ENCODE measurements around the gene PHLDB2.

The PHLDB2 gene

DNA sequence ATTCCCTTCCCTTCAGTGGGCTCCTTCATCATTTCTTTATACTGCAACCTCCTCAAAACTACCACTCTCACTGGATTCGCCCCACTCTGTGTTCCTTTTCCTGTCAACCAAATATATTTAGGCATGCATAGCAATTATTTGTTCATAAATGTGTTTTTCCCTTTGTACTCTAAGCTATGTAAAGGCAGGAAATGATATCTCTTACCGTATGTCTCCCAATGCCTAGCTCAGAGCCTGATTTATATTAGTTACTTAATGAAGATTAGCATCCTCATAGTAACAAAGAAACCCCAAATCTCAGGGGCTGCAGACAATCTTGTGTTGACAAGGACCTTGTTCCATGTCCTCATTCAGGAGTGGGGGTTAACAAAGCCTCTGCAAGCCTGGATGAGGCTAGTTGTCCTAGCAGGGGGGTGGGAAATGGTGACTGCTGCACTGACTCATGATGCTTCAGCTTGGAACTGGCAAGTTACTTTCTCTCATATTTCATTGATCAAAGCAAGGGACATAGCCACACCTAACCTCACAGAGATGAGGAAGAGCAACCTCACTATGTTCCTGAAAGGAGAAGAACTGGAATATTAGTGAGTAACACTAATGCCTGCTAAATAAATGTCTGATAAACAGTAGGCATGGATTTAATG lies 15.2 kb downstream of the PHLDB2 start:
- no peak for DNase-seq (ENCODE audit: extremely low spot score)
- POLR2A ChIA-PET, result no interaction called here

GRCh38 chr3:111881480-111881879 lies 22.4 kb downstream of the PHLDB2 start:
- TF ChIP-seq, protein P1, sequence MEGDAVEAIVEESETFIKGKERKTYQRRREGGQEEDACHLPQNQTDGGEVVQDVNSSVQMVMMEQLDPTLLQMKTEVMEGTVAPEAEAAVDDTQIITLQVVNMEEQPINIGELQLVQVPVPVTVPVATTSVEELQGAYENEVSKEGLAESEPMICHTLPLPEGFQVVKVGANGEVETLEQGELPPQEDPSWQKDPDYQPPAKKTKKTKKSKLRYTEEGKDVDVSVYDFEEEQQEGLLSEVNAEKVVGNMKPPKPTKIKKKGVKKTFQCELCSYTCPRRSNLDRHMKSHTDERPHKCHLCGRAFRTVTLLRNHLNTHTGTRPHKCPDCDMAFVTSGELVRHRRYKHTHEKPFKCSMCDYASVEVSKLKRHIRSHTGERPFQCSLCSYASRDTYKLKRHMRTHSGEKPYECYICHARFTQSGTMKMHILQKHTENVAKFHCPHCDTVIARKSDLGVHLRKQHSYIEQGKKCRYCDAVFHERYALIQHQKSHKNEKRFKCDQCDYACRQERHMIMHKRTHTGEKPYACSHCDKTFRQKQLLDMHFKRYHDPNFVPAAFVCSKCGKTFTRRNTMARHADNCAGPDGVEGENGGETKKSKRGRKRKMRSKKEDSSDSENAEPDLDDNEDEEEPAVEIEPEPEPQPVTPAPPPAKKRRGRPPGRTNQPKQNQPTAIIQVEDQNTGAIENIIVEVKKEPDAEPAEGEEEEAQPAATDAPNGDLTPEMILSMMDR (IDR thresholded peaks at IDR 0.05; ENCODE audit: control extremely low read depth, extremely low read depth, low read depth, missing control alignments), result no peak
- no peak for DNase-seq (ENCODE audit: extremely low spot score)
- POLR2A ChIA-PET, result no interaction called here
- CTCF ChIA-PET, result interaction anchor here (3.8 kb wide), 1 partner anchor 16 kb away, joined by 13 read pairs; no protein-coding TSS in a partner anchor

More for the DNA sequence above, 15.2 kb downstream of the PHLDB2 start:
- CTCF ChIA-PET, result interaction anchor here (1.4 to 1.8 kb wide), 2 partner anchors 9 to 14 kb away, joined by 4 to 5 read pairs; no protein-coding TSS in a partner anchor
- TF ChIP-seq, protein P1 (IDR thresholded peaks at IDR 0.05; ENCODE audit: control extremely low read depth, extremely low read depth, low read depth, missing control alignments), result no peak

DNA sequence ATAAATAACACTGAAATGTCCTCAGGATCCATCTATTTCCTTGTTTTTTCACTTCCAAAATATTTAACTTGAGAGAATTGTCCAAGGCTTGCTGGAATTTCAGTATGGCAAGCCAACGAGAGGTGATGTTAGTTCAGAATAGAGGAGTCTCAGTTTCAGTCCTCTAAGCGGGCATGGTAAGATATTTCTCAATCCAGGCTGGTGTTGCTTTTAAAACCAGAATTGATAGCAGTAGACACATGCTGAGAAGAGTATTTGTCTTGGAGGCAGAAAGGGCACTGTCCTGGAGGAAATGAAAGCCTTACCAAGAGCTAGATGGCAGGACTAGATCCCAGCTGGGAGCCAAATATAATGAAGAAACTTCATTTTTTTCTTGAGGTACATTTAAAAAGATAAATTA lies 23.1 kb downstream of the PHLDB2 start:
- TF ChIP-seq, protein P1 (IDR thresholded peaks at IDR 0.05; ENCODE audit: control extremely low read depth, extremely low read depth, low read depth, missing control alignments), result no peak

DNA sequence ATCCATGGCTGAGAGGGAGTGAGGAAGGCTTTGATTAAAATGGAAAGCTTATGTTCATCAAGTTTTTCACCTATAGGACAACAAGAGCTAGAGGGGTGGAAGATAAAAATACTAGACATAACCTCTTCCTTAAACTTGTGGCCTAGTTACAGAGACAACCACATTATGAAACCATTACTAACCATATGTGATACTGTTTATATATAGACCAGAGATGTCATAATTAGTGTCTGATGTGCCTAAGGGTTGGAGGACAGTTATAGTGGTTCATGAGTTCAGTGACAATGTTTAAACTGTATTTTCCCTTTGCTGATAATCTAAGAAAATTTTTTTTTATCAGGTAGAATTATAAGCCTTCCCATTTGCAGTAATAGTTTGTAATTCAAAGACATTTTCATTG lies 23.7 kb downstream of the PHLDB2 start:
- POLR2A ChIA-PET, result no interaction called here
- DNase-seq (ENCODE audit: extremely low spot score), result peak; percentile 17
- CTCF ChIA-PET, result interaction anchor here (0.7 to 3.8 kb wide), 9 partner anchors 8 to 138 kb away, joined by 3 to 13 read pairs (median 3); no protein-coding TSS in a partner anchor
- TF ChIP-seq, protein P1 (IDR thresholded peaks at IDR 0.05; ENCODE audit: control extremely low read depth, extremely low read depth, low read depth, missing control alignments), result no peak

More for the DNA sequence above, 23.1 kb downstream of the PHLDB2 start:
- DNase-seq (ENCODE audit: extremely low spot score), result no peak
- CTCF ChIA-PET, result interaction anchor here (0.9 to 3.8 kb wide), 6 partner anchors 10 to 137 kb away, joined by 3 to 13 read pairs (median 3); no protein-coding TSS in a partner anchor
- POLR2A ChIA-PET, result no interaction called here

GRCh38 chr3:111884411-111885018 lies 25.4 kb downstream of the PHLDB2 start:
- TF ChIP-seq, protein P1 (IDR thresholded peaks at IDR 0.05; ENCODE audit: control extremely low read depth, extremely low read depth, low read depth, missing control alignments), result no peak
- POLR2A ChIA-PET, result no interaction called here
- DNase-seq (ENCODE audit: extremely low spot score), result no peak
- CTCF ChIA-PET, result interaction anchor here (0.7 to 3.8 kb wide), 3 partner anchors 13 to 75 kb away, joined by 3 to 13 read pairs (median 3); partner anchors contain the start of gene PHLDB2

DNA sequence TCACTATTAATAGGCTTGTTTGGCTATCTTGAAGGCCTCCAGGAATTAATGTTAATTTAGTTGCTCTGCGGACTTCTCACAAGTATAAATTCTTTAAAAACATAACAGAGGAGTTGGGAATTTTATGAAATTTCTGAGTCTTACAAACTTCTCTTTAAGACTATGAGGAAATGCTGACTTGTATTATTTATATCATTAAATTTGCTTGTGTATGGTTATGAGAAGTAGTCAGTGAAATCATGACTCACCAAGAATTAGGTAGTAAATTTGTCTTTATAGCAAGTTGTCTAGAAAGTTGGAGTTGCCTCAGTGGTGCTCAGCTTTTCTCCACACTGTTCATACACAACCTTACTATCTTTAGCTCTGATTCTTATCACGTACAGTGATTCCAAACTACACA lies 26.5 kb downstream of the PHLDB2 start:
- POLR2A ChIA-PET, result no interaction called here
- DNase-seq (ENCODE audit: extremely low spot score), result no peak
- TF ChIP-seq, protein P1 (IDR thresholded peaks at IDR 0.05; ENCODE audit: control extremely low read depth, extremely low read depth, low read depth, missing control alignments), result no peak
- CTCF ChIA-PET, result no interaction called here

Measured in GM10248 (cell line).